SK-N-SH (cell line): ENCODE data around the gene FYN. TPM values are rescaled to one million over a fixed set of nuclear protein-coding genes. Genes with fewer than 3 reads are reported as not detected.

Experiments used
- CTCF ChIA-PET: fragments of 300-600, 350-600 bp; formaldehyde crosslinking; extraction: SDS; loops from one replicate; lab custom pipeline; 2021; lab: Yijun Ruan, JAX
- POLR2A ChIA-PET: fragments of 350-600 bp; sonication (Branson Sonifier 250); formaldehyde crosslinking; extraction: SDS; loops from one replicate; lab custom pipeline; 2020; ENCODE audit warnings: antibody characterized with exemption, inconsistent platforms; lab: Yijun Ruan, JAX
- DNase-seq: peaks from one replicate; pipeline ENCODE4 v3.0.0; 2012
- H2AFZ ChIP-seq: fragments of 200-600 bp; sonication (generic); 2 replicates; pipeline ENCODE4 v1.8.1; 2016; ENCODE audit warnings: antibody characterized with exemption, mild to moderate bottlenecking, low read depth
- H3F3A ChIP-seq: fragments of 200-600 bp; sonication (generic); replicated peaks from 2 replicates; pipeline ENCODE3; 2016; ENCODE audit warnings: antibody characterized with exemption, mild to moderate bottlenecking; ENCODE audit not compliant: insufficient read depth
- H3K27ac ChIP-seq, 2 experiments: fragments of 200-500 bp in 1 of 2; fragments of 200-600 bp in 1 of 2; sonication (Bioruptor generic) in 1 of 2; sonication (generic), shearing (Covaris generic) in 1 of 2; 2 replicates each; pipeline versions ENCODE4 v1.5.1 to v1.6.1; 2014 to 2016; ENCODE audit warnings: low read depth in 2 of 2, inconsistent platforms in 1 of 2, low read length in 1 of 2, mild to moderate bottlenecking in 1 of 2, mixed read lengths in 1 of 2
- H3K27me3 ChIP-seq: fragments of 200-600 bp; sonication (generic), shearing (Covaris generic); 2 replicates; pipeline ENCODE4 v1.6.1; 2016; ENCODE audit warnings: mixed run types; ENCODE audit not compliant: insufficient read depth
- H3K36me3 ChIP-seq, 2 experiments: fragments of 200-500 bp in 1 of 2; fragments of 200-600 bp in 1 of 2; sonication (Bioruptor generic) in 1 of 2; sonication (generic) in 1 of 2; replicated peaks in 1 of 2; 2 replicates each; pipeline versions ENCODE3 to v1.5.1; 2014 to 2016; ENCODE audit warnings: low read length in 1 of 2, mild to moderate bottlenecking in 1 of 2; ENCODE audit not compliant: insufficient read depth in 2 of 2, control insufficient read depth in 1 of 2
- H3K4me1 ChIP-seq, 2 experiments: fragments of 200-500 bp in 1 of 2; fragments of 200-600 bp in 1 of 2; sonication (Bioruptor generic) in 1 of 2; sonication (generic), shearing (Covaris generic) in 1 of 2; 2 replicates each; pipeline versions ENCODE4 v1.5.1 to v1.6.1; 2014 to 2016; ENCODE audit warnings: low read depth in 1 of 2, low read length in 1 of 2, mixed run types in 1 of 2; ENCODE audit not compliant: insufficient read depth in 2 of 2, control insufficient read depth in 1 of 2
- H3K4me2 ChIP-seq: fragments of 200-600 bp; sonication (generic), shearing (Covaris generic); 2 replicates; pipeline ENCODE4 v1.6.1; 2017; ENCODE audit warnings: mixed run types
- H3K4me3 ChIP-seq, 2 experiments: fragments of 200-500 bp in 1 of 2; fragments of 200-600 bp in 1 of 2; sonication (Bioruptor generic) in 1 of 2; sonication (generic), shearing (Covaris generic) in 1 of 2; 2 replicates each; pipeline versions ENCODE4 v1.5.1 to v1.8.1; 2014 to 2016; ENCODE audit warnings: low read depth in 2 of 2, inconsistent platforms in 1 of 2, low read length in 1 of 2, mild to moderate bottlenecking in 1 of 2, mixed read lengths in 1 of 2, moderate library complexity in 1 of 2
- H3K79me2 ChIP-seq: fragments of 200-600 bp; sonication (generic); 2 replicates; pipeline ENCODE4 v1.8.1; 2017; ENCODE audit warnings: mild to moderate bottlenecking; ENCODE audit not compliant: insufficient read depth
- H3K9ac ChIP-seq: fragments of 200-600 bp; sonication (generic); 2 replicates; pipeline ENCODE4 v1.6.1; 2017; ENCODE audit warnings: mixed run types
- H3K9me2 ChIP-seq: fragments of 200-600 bp; sonication (generic); 2 replicates; pipeline ENCODE4 v1.6.1; 2017; ENCODE audit warnings: mixed run types
- H3K9me3 ChIP-seq: fragments of 200-600 bp; sonication (generic); 2 replicates; pipeline ENCODE4 v1.6.1; 2017; ENCODE audit warnings: mixed run types, mild to moderate bottlenecking, moderate library complexity
- H4K20me1 ChIP-seq: fragments of 200-600 bp; sonication (generic); 2 replicates; pipeline ENCODE4 v1.6.1; 2017; ENCODE audit warnings: mild to moderate bottlenecking, mixed run types; ENCODE audit not compliant: insufficient read depth
- EP300 ChIP-seq, 2 experiments: IDR thresholded peaks; 2 replicates each; pipeline versions ENCODE4 v1.4.0 to v1.6.1; 2012; ENCODE audit warnings: borderline replicate concordance in 1 of 2, low read depth in 1 of 2, low read length in 1 of 2
- GABPA ChIP-seq: IDR thresholded peaks from 2 replicates; pipeline ENCODE4 v1.4.0; 2012; ENCODE audit warnings: low read depth, mild to moderate bottlenecking
- JUND ChIP-seq: IDR thresholded peaks from 2 replicates; pipeline ENCODE4 v1.4.0; 2012
- MXI1 ChIP-seq: IDR thresholded peaks from 2 replicates; pipeline ENCODE4 v1.6.1; 2012; ENCODE audit warnings: mild to moderate bottlenecking, low read depth, low read length, improper control_type of control experiment
- POLR2AphosphoS5 ChIP-seq: IDR thresholded peaks from 2 replicates; pipeline ENCODE4 v1.6.1; 2012; ENCODE audit warnings: low read depth, low read length
- TAF1 ChIP-seq: IDR thresholded peaks from 2 replicates; pipeline ENCODE4 v1.6.1; 2012; ENCODE audit warnings: low read depth, mild to moderate bottlenecking, low read length, moderate library complexity, borderline replicate concordance
- YY1 ChIP-seq: IDR thresholded peaks from 2 replicates; pipeline ENCODE4 v1.4.0; 2012; ENCODE audit warnings: low read depth, mild to moderate bottlenecking
- WGBS: methylation state at CpG from one replicate; pipeline ENCODE4 v1.1.6; 2017; ENCODE audit warnings: low lambda C conversion rate; 5-methylcytosine and 5-hydroxymethylcytosine counted together
- polyA plus RNA-seq, 3 experiments: library from polyadenylated mRNA; depleted of rRNA; stranded (reverse); fragments of >200 nt; gene quantifications; 2 replicates each; pipeline ENCODE4 v1.2.3, GENCODE V29; 2012
- TF ChIP-seq, protein P1 (sequence below): IDR thresholded peaks from 2 replicates; pipeline ENCODE4 v1.6.1; 2012; ENCODE audit warnings: mild to moderate bottlenecking, low read depth, low read length, moderate library complexity
- TF ChIP-seq, protein P2 (sequence below): IDR thresholded peaks from 2 replicates; pipeline ENCODE4; 2012
- TF ChIP-seq, protein P3 (sequence below): fragments of 150-350 bp; IDR thresholded peaks from 2 replicates; pipeline ENCODE4 v1.6.1; 2017; ENCODE audit warnings: antibody characterized with exemption, low read length, low read depth, borderline replicate concordance
- TF ChIP-seq, protein P4 (sequence below): fragments of 150-350 bp; IDR thresholded peaks from 2 replicates; pipeline ENCODE4 v1.6.1; 2016; ENCODE audit warnings: mild to moderate bottlenecking, low read depth, low read length

The FYN gene
- polyA plus RNA-seq, 1 of the 3 experiments (the other 2 are of a cell fraction): 31.0 TPM

DNA sequence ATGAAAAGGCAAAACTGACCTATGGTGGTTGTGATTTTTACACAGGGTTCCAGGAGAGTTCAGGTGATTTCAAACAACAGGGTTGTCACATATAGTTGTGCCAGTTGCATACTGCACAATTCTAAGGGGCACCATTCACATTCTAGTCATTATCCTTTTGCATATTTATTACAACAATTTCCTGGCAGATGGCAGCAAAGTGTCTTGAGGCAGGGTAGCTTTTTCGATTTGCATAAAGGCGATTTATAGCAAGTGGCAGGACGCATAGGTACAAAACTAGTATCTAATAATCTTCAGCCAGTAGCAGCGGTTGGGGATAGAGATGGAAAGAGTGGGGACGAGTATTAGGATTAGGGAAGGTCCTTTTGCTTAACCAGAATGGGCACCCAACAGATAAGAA lies 221.1 kb downstream of the FYN start (continued):
- TF ChIP-seq JUND (no peak), MXI1 (no peak), YY1 (no peak), GABPA (no peak), TAF1 (no peak)
- TF ChIP-seq, protein P1, sequence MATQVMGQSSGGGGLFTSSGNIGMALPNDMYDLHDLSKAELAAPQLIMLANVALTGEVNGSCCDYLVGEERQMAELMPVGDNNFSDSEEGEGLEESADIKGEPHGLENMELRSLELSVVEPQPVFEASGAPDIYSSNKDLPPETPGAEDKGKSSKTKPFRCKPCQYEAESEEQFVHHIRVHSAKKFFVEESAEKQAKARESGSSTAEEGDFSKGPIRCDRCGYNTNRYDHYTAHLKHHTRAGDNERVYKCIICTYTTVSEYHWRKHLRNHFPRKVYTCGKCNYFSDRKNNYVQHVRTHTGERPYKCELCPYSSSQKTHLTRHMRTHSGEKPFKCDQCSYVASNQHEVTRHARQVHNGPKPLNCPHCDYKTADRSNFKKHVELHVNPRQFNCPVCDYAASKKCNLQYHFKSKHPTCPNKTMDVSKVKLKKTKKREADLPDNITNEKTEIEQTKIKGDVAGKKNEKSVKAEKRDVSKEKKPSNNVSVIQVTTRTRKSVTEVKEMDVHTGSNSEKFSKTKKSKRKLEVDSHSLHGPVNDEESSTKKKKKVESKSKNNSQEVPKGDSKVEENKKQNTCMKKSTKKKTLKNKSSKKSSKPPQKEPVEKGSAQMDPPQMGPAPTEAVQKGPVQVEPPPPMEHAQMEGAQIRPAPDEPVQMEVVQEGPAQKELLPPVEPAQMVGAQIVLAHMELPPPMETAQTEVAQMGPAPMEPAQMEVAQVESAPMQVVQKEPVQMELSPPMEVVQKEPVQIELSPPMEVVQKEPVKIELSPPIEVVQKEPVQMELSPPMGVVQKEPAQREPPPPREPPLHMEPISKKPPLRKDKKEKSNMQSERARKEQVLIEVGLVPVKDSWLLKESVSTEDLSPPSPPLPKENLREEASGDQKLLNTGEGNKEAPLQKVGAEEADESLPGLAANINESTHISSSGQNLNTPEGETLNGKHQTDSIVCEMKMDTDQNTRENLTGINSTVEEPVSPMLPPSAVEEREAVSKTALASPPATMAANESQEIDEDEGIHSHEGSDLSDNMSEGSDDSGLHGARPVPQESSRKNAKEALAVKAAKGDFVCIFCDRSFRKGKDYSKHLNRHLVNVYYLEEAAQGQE: no peak

DNA sequence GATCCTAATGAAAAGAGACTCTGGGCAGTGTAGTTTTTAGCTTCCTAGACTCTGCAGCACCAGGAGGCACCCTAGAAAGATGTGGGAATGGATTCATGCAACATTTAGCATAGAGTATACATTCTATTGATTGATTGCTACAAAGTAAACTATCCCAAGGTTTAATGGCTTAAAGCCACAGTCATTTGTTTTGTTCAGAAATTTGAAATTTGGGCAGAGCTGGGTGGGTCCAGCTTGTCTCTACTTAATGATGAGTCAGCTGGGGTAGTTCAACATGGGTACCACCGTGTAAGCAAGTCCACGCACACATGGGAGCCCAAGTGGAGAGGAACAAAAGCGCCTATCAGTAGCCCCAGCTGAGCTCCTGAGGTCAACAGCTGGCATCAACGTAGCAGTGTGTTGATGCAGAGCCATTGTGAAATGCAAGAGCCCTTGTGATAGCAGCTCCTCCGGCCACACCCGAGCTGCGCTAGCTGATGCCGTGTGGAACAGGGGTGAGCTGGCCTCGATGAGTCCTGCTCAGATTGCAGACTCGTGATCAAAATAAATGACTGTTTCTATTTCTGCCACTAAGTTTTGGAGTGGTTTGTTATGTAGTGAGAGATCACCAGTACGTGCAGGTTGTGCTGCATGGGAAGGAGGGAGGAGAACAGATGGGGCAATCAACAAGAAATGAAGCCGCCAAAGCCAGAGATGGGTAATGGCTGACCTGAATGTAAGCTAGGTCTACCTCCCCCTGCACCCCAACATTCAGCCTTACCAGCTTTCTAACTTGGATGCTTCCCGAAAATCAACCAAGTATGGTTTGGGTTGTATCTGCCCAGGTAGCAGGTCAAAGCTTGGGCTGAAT lies 221.8 kb downstream of the FYN start:
- Histone ChIP-seq H3K27me3 (no peaks in the 10 kb centered on the region), H3K4me2 (no peak overlapping the region), H2AFZ (no peak overlapping the region), H3K4me3 (no peak overlapping the region), H3F3A (no peaks in the 10 kb centered on the region), H3K27ac (no peak overlapping the region), H3K36me3 (no peaks in the 10 kb centered on the region), H3K79me2 (no peaks in the 10 kb centered on the region), H3K9ac (no peak overlapping the region), H4K20me1 (no peaks in the 10 kb centered on the region), H3K4me1 (no peaks in the 10 kb centered on the region; a peak in 1 of 4 replicates), H3K9me3 (no peaks in the 10 kb centered on the region), H3K9me2 (no peaks in the 10 kb centered on the region)
- CTCF ChIA-PET: interaction anchor here (0.6 to 1.2 kb wide), 3 partner anchors 70 to 392 kb away, joined by 3 to 4 read pairs (median 3); a partner anchor contains a TSS
- POLR2A ChIA-PET: no interaction called here
- TF ChIP-seq, protein P2, sequence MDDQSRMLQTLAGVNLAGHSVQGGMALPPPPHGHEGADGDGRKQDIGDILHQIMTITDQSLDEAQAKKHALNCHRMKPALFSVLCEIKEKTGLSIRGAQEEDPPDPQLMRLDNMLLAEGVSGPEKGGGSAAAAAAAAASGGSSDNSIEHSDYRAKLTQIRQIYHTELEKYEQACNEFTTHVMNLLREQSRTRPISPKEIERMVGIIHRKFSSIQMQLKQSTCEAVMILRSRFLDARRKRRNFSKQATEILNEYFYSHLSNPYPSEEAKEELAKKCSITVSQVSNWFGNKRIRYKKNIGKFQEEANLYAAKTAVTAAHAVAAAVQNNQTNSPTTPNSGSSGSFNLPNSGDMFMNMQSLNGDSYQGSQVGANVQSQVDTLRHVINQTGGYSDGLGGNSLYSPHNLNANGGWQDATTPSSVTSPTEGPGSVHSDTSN: no peak
- WGBS: 92% methylated on average over 9 of the region's 13 CpGs
- DNase-seq: no peak

DNA sequence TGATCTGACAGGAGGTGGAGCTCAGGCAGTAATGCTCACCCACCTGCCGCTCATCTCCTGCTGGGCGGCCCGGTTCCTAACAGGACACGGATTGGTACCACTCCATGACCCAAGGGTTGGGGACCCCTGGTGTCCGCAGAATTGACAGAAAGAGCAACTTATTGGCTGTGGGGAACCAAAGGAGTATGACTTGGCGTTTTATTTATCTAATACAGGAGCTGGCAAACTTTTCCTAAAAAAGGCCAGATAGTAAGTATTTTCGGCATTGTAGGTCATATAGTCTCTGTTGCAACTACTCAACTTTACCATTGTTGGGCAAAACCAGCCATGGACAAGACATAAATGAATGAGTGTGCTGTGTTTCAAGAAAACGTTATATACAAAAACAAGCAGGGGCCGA lies 223.2 kb downstream of the FYN start:
- WGBS: 68% methylated on average over 7 of the region's 9 CpGs
- CTCF ChIA-PET: interaction anchor here (1.2 kb wide), 1 partner anchor 391 kb away, joined by 4 read pairs; a partner anchor contains a TSS
- TF ChIP-seq, protein P3, sequence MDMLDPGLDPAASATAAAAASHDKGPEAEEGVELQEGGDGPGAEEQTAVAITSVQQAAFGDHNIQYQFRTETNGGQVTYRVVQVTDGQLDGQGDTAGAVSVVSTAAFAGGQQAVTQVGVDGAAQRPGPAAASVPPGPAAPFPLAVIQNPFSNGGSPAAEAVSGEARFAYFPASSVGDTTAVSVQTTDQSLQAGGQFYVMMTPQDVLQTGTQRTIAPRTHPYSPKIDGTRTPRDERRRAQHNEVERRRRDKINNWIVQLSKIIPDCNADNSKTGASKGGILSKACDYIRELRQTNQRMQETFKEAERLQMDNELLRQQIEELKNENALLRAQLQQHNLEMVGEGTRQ: no peak
- TF ChIP-seq, protein P1: no peak
- TF ChIP-seq, protein P4, sequence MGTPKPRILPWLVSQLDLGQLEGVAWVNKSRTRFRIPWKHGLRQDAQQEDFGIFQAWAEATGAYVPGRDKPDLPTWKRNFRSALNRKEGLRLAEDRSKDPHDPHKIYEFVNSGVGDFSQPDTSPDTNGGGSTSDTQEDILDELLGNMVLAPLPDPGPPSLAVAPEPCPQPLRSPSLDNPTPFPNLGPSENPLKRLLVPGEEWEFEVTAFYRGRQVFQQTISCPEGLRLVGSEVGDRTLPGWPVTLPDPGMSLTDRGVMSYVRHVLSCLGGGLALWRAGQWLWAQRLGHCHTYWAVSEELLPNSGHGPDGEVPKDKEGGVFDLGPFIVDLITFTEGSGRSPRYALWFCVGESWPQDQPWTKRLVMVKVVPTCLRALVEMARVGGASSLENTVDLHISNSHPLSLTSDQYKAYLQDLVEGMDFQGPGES: no peak
- TF ChIP-seq POLR2AphosphoS5: no peak
- TF ChIP-seq EP300 (IDR thresholded peaks at IDR 0.05; ENCODE audit: borderline replicate concordance in 1 of 2, low read depth in 1 of 2, low read length in 1 of 2): no peak

More for the DNA sequence above, 223.2 kb downstream of the FYN start:
- no peaks in the 10 kb centered on the region for H3K9me3 ChIP-seq
- no peaks in the 10 kb centered on the region for H4K20me1 ChIP-seq
- H3F3A ChIP-seq: no peaks in the 10 kb centered on the region
- no peak overlapping the region for H3K9ac ChIP-seq
- no peaks in the 10 kb centered on the region for H3K9me2 ChIP-seq
- no peaks in the 10 kb centered on the region for H3K27me3 ChIP-seq
- no peak overlapping the region for H3K27ac ChIP-seq
- DNase-seq: no peak
- H3K4me3 ChIP-seq: no peak overlapping the region
- no peaks in the 10 kb centered on the region; a peak in 1 of 4 replicates for H3K4me1 ChIP-seq
- no peaks in the 10 kb centered on the region for H3K36me3 ChIP-seq
- POLR2A ChIA-PET: no interaction called here
- no peak overlapping the region for H2AFZ ChIP-seq
- no peaks in the 10 kb centered on the region for H3K79me2 ChIP-seq
- H3K4me2 ChIP-seq: no peak overlapping the region
